Epithelial cell of esophagus (primary cell): Measurements from ENCODE around the gene BMF.
A peak's percentile ranks its signal among the peaks of the same experiment; 100 is the strongest.

Source experiments
- DNase-seq: peaks from one replicate; pipeline ENCODE4 v3.0.0; 2010; ENCODE audit warnings: low read depth
- H3K4me3 ChIP-seq: 2 replicates; pipeline ENCODE4 v1.5.1; 2011; ENCODE audit warnings: mild to moderate bottlenecking, low read length, control low read depth
- TF ChIP-seq, protein P1 (sequence below): IDR thresholded peaks from 2 replicates; pipeline ENCODE4 v1.5.1; 2011; ENCODE audit warnings: low read depth, mild to moderate bottlenecking, low read length, control low read depth, inconsistent platforms; ENCODE audit not compliant: insufficient read depth; ENCODE audit errors: missing control alignments

Gene BMF

GRCh38 chr15:40040293-40040635 is 68.4 kb downstream of the BMF start:
- DNase-seq = no peak
- TF ChIP-seq, protein P1, sequence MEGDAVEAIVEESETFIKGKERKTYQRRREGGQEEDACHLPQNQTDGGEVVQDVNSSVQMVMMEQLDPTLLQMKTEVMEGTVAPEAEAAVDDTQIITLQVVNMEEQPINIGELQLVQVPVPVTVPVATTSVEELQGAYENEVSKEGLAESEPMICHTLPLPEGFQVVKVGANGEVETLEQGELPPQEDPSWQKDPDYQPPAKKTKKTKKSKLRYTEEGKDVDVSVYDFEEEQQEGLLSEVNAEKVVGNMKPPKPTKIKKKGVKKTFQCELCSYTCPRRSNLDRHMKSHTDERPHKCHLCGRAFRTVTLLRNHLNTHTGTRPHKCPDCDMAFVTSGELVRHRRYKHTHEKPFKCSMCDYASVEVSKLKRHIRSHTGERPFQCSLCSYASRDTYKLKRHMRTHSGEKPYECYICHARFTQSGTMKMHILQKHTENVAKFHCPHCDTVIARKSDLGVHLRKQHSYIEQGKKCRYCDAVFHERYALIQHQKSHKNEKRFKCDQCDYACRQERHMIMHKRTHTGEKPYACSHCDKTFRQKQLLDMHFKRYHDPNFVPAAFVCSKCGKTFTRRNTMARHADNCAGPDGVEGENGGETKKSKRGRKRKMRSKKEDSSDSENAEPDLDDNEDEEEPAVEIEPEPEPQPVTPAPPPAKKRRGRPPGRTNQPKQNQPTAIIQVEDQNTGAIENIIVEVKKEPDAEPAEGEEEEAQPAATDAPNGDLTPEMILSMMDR = no peak
- H3K4me3 ChIP-seq = no peak overlapping the region

DNA sequence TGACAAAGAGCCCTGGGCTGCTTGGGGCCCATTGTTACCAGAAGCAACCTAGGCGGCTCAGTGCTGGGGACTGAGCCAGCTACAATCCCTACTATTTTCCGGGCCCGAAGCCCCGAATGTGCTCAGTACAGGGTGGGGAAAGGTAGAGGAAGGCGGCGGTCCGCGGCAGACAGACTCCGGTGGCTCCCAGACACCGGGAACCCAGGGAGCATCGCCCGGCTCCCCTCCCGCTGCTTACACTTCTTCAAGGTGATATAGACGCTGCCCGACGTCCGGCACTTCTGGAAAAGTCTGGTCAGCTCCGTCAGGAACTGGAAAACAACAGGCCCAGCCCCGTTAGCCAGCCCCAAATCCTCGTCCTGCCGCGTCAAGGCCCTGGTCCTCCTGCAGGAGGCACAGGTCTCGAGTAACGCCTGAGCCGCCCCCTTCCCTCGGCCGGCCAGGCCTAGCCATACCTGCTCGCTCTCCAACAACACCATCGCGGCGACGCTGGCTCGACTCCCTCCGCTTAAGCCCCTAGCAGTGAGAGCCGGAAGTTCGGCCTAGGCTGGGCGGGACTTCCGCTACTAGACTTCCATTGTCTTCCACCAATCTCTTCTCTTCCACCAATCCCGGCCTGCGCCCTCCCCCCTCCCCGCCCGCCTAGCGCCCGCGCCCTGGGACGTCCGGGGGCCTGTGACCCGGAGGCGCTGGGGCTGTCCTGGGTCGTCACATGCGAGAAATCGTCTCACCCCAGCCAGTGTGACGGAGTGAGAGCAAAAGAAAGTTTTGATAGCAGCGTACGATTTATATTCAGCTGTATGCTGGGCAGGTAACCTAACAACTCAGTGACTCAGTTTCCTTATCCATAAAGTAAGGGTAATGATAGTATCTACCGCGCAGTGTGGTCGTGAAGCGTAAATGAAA is 69.8 kb downstream of the BMF start, which contains the start of gene SRP14:
SRP14 (minus strand) TSS at position 544 of the 906 bp plus-strand sequence; CDS start at position 479, 65 bp downstream.
- peak; percentile 90 for DNase-seq
- peak within 1 kb of the TSS; percentile 94 for H3K4me3 ChIP-seq
- TF ChIP-seq, protein P1 = peak; percentile 24

GRCh38 chr15:40038275-40038637 is 70.4 kb downstream of the BMF start:
- H3K4me3 ChIP-seq = peak overlapping the region; percentile 94
- peak; percentile 42 for DNase-seq
- TF ChIP-seq, protein P1 = no peak
